CD14-positive monocyte (primary cell): ENCODE results near the gene SPIRE2. TPM values are rescaled to one million over a fixed set of nuclear protein-coding genes. Genes with fewer than 3 reads are reported as not detected.

ENCODE experiments used
- DNase-seq, 3 donors: peaks; one replicate each; pipeline ENCODE4 v3.0.0-alpha.2; 2011 to 2022
- H2AFZ ChIP-seq: 2 replicates; pipeline ENCODE4 v1.6.0; 2012; ENCODE audit warnings: mild to moderate bottlenecking, low read depth, low read length, inconsistent platforms; ENCODE audit not compliant: insufficient read depth, poor library complexity, severe bottlenecking
- H3K27ac ChIP-seq, 2 donors: 1 replicate in 1 of 2; 2 replicates in 1 of 2; pipeline ENCODE4 v1.5.1; 2012 to 2013; ENCODE audit warnings: low read length in 2 of 2, control low read depth in 1 of 2, inconsistent platforms in 1 of 2, low read depth in 1 of 2, mild to moderate bottlenecking in 1 of 2
- H3K27me3 ChIP-seq, 2 donors: one replicate each; pipeline versions ENCODE4 v1.6.0 to v1.6.1; 2011 to 2013; ENCODE audit warnings: low read length in 2 of 2; ENCODE audit not compliant: control insufficient read depth in 2 of 2, insufficient read depth in 2 of 2
- H3K36me3 ChIP-seq, 2 donors: replicated peaks in 1 of 2; 1 replicate in 1 of 2; 2 replicates in 1 of 2; pipeline versions ENCODE4 v1.5.1 to v1.6.1; 2012 to 2013; ENCODE audit warnings: low read length in 2 of 2, control low read depth in 1 of 2, inconsistent platforms in 1 of 2, mild to moderate bottlenecking in 1 of 2; ENCODE audit not compliant: insufficient read depth in 2 of 2, control insufficient read depth in 1 of 2
- H3K4me1 ChIP-seq, 2 donors: 1 replicate in 1 of 2; 2 replicates in 1 of 2; pipeline versions ENCODE4 v1.5.1 to v1.6.1; 2012 to 2013; ENCODE audit warnings: low read length in 2 of 2, control low read depth in 1 of 2, inconsistent platforms in 1 of 2, mild to moderate bottlenecking in 1 of 2, moderate library complexity in 1 of 2; ENCODE audit not compliant: insufficient read depth in 2 of 2, control insufficient read depth in 1 of 2
- H3K4me2 ChIP-seq: replicated peaks from 2 replicates; pipeline ENCODE3; 2012; ENCODE audit warnings: low read length, moderate library complexity, mild to moderate bottlenecking; ENCODE audit not compliant: poor library complexity, severe bottlenecking; ENCODE audit errors: extremely low read depth
- H3K4me3 ChIP-seq, 3 experiments: fragments of 200-600 bp in 1 of 3; sonication (generic) in 1 of 3; replicated peaks in 1 of 3; 1 replicate in 2 of 3; 2 replicates in 1 of 3; pipeline ENCODE4 v1.5.1; 2011 to 2013; ENCODE audit warnings: low read length in 3 of 3, mild to moderate bottlenecking in 3 of 3, control low read depth in 2 of 3, low read depth in 2 of 3, inconsistent platforms in 1 of 3, moderate library complexity in 1 of 3
- H3K79me2 ChIP-seq: 2 replicates; pipeline ENCODE4 v1.6.0; 2012; ENCODE audit warnings: mild to moderate bottlenecking, control low read depth, inconsistent platforms, low read length, moderate library complexity; ENCODE audit not compliant: insufficient read depth
- H3K9ac ChIP-seq: 2 replicates; pipeline ENCODE4 v1.6.0; 2017; ENCODE audit warnings: low read length, mild to moderate bottlenecking; ENCODE audit not compliant: insufficient read depth, poor library complexity, severe bottlenecking
- H3K9me3 ChIP-seq, 2 donors: replicated peaks in 1 of 2; 1 replicate in 1 of 2; 2 replicates in 1 of 2; pipeline versions ENCODE4 v1.5.1 to v1.6.1; 2012 to 2013; ENCODE audit warnings: low read length in 2 of 2, control low read depth in 1 of 2; ENCODE audit not compliant: control insufficient read depth in 1 of 2, insufficient read depth in 1 of 2
- H4K20me1 ChIP-seq: 2 replicates; pipeline ENCODE4 v1.6.0; 2012; ENCODE audit warnings: mild to moderate bottlenecking, low read length, control low read depth, moderate library complexity; ENCODE audit not compliant: insufficient read depth
- H3K27ac Mint-ChIP-seq, 7 donors: one replicate each; pipeline ENCODE4 v1.8.0; 2020; ENCODE audit warnings: mild to moderate bottlenecking in 7 of 7, mixed read lengths in 7 of 7, moderate library complexity in 6 of 7, inconsistent platforms in 2 of 7
- H3K27me3 Mint-ChIP-seq, 3 donors: one replicate each; pipeline ENCODE4 v1.8.0; 2021 to 2022; ENCODE audit warnings: low read depth in 3 of 3, mild to moderate bottlenecking in 3 of 3, mixed read lengths in 3 of 3, moderate library complexity in 3 of 3, inconsistent platforms in 1 of 3
- H3K36me3 Mint-ChIP-seq, 2 donors: one replicate each; pipeline ENCODE4 v1.8.0; 2020; ENCODE audit warnings: mixed read lengths in 2 of 2, inconsistent platforms in 1 of 2, mild to moderate bottlenecking in 1 of 2
- H3K4me1 Mint-ChIP-seq: one replicate; pipeline ENCODE4 v1.8.0; 2020; ENCODE audit warnings: mild to moderate bottlenecking, mixed read lengths
- H3K4me3 Mint-ChIP-seq, 2 donors: one replicate each; pipeline ENCODE4 v1.8.0; 2020; ENCODE audit warnings: mild to moderate bottlenecking in 2 of 2, mixed read lengths in 2 of 2, moderate library complexity in 1 of 2
- H3K9me3 Mint-ChIP-seq, 7 donors: one replicate each; pipeline ENCODE4 v1.8.0; 2020 to 2022; ENCODE audit warnings: mixed read lengths in 7 of 7, mild to moderate bottlenecking in 6 of 7, moderate library complexity in 6 of 7, inconsistent platforms in 2 of 7
- WGBS: methylation state at CpG from one replicate; pipeline ENCODE4 v1.1.5; 2013; ENCODE audit warnings: missing lambda C conversion rate; ENCODE audit not compliant: insufficient coverage; 5-methylcytosine and 5-hydroxymethylcytosine counted together
- intact Hi-C, 2 donors: fragments of 100-400 bp; cut with micrococcal nuclease; formaldehyde crosslinking; loops; one replicate each; pipeline versions ENCODE4 v1.15.0 to v1.15.1; 2023
- polyA plus RNA-seq, 3 donors: library from polyadenylated mRNA; depleted of rRNA in 1 of 3; unstranded in 2 of 3; stranded (reverse) in 1 of 3; fragments of 300-500 nt in 2 of 3; fragments of >200 nt in 1 of 3; fragmentation: Illumina TruSeq in 2 of 3; gene quantifications; 1 replicate in 2 of 3; 2 replicates in 1 of 3; pipeline ENCODE4 v1.2.3, GENCODE V29; 2012 to 2021
- TF ChIP-seq, protein P1 (sequence below): fragments of 200-600 bp; IDR thresholded peaks from one replicate; pipeline ENCODE4 v1.8.0; 2022; ENCODE audit warnings: antibody characterized with exemption, mild to moderate bottlenecking

The SPIRE2 gene
- polyA plus RNA-seq, 3 donors, result 0.09 to 1.2 TPM; not detected in 1

DNA sequence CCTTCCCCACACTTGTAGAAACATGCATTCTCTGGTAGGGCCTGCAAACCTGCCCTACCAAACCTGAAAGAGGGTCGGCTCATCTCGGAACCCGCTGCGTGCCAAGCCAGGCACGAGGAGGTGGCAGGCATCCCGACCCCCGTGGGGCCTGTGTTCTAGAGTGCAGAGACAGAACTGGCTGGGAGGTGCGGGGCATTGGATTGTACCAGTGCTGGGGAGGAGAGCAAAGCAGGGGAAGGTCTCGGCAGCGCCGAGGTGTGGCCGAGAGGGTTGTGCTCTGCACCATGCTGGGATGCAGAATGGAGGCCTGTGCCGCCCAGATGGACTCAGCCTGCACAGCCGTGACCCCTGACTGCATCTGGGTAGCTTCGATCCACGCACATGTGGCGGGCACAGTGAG, 72.6 kb downstream of the SPIRE2 start:
- H3K79me2 ChIP-seq, result no peaks in the 10 kb centered on the region
- Mint-ChIP-seq H3K36me3 (peaks cover 63 to 89% of the 10 kb centered on the region in 2 donors), H3K4me1 (no peaks in the 10 kb centered on the region), H3K9me3 (peaks cover 0 to 2% (median 0%) of the 10 kb centered on the region in 7 donors), H3K4me3 (no peak overlapping the region), H3K27me3 (no peaks in the 10 kb centered on the region), H3K27ac (no peak overlapping the region)
- no peak overlapping the region for H3K4me3 ChIP-seq
- no peaks in the 10 kb centered on the region for H3K4me1 ChIP-seq
- no peak overlapping the region for H3K9ac ChIP-seq
- peaks cover 80 to 88% of the 10 kb centered on the region in 2 donors for H3K36me3 ChIP-seq
- H2AFZ ChIP-seq, result no peak overlapping the region
- peaks cover 77% of the 10 kb centered on the region for H4K20me1 ChIP-seq
- no peak overlapping the region for H3K27ac ChIP-seq
- peaks cover 0 to 2% of the 10 kb centered on the region in 2 donors for H3K9me3 ChIP-seq
- H3K27me3 ChIP-seq, result no peaks in the 10 kb centered on the region
- intact Hi-C loops, result no loop called here
- H3K4me2 ChIP-seq, result no peak overlapping the region
- TF ChIP-seq, protein P1, sequence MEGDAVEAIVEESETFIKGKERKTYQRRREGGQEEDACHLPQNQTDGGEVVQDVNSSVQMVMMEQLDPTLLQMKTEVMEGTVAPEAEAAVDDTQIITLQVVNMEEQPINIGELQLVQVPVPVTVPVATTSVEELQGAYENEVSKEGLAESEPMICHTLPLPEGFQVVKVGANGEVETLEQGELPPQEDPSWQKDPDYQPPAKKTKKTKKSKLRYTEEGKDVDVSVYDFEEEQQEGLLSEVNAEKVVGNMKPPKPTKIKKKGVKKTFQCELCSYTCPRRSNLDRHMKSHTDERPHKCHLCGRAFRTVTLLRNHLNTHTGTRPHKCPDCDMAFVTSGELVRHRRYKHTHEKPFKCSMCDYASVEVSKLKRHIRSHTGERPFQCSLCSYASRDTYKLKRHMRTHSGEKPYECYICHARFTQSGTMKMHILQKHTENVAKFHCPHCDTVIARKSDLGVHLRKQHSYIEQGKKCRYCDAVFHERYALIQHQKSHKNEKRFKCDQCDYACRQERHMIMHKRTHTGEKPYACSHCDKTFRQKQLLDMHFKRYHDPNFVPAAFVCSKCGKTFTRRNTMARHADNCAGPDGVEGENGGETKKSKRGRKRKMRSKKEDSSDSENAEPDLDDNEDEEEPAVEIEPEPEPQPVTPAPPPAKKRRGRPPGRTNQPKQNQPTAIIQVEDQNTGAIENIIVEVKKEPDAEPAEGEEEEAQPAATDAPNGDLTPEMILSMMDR, result no peak
- 97% methylated on average over 14 of the region's 17 CpGs for WGBS
- DNase-seq, result no peak

DNA sequence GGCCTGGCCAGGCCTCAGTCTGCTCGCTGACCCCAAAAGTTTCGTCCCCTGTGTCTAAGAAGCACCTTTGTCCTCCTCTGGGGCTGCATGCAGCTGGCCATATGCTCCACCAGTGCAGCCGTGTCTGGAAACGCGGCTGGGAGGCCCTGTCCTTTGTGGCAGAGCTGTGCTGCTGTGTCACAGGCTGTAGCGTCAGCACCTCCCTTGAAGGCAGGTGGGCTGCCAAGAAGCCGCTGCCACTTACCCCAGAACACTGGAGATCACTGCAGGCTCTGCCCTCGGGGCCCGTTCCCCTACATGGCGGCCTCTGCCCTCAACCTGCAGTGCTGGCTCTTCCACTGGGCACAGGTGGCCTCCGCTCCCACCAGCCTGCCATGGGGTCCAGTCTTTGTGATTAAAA, 74.7 kb downstream of the SPIRE2 start:
- peaks cover 62 to 83% of the 10 kb centered on the region in 2 donors for H3K36me3 Mint-ChIP-seq
- H3K9me3 ChIP-seq, result peaks cover 0 to 13% of the 10 kb centered on the region in 2 donors
- no peak for DNase-seq
- 98% methylated on average over 11 of the region's 11 CpGs for WGBS
- peaks cover 77 to 82% of the 10 kb centered on the region in 2 donors for H3K36me3 ChIP-seq
- intact Hi-C loops, result no loop called here
- H3K4me3 ChIP-seq, result no peak overlapping the region
- H3K27ac ChIP-seq, result no peak overlapping the region
- H3K27me3 Mint-ChIP-seq, result no peaks in the 10 kb centered on the region
- TF ChIP-seq, protein P1, result no peak
- no peak overlapping the region for H3K4me3 Mint-ChIP-seq
- peaks cover 74% of the 10 kb centered on the region for H4K20me1 ChIP-seq
- peaks cover 0 to 10% (median 3%) of the 10 kb centered on the region in 7 donors for H3K9me3 Mint-ChIP-seq
- H3K27me3 ChIP-seq, result no peaks in the 10 kb centered on the region
- no peaks in the 10 kb centered on the region for H3K4me1 ChIP-seq
- no peaks in the 10 kb centered on the region for H3K4me1 Mint-ChIP-seq
- no peaks in the 10 kb centered on the region for H3K79me2 ChIP-seq
- no peak overlapping the region for H3K4me2 ChIP-seq
- no peak overlapping the region for H2AFZ ChIP-seq
- H3K9ac ChIP-seq, result no peak overlapping the region
- H3K27ac Mint-ChIP-seq, result no peak overlapping the region
